GM10248 (cell line): ENCODE data around the gene NEK4.
"Not testable (repeated sequence)": the region's sequence is repeated elsewhere in the genome, so short reads cannot be mapped to it uniquely, and the experiment has no call there.

Experiments used
- CTCF ChIA-PET: fragments of 300-600 bp; sonication (Branson Sonifier 250); formaldehyde crosslinking; extraction: SDS; loops from one replicate; lab custom pipeline; 2021; ENCODE audit warnings: antibody characterized with exemption; lab: Yijun Ruan, JAX
- POLR2A ChIA-PET: fragments of 350-650 bp; sonication (Branson Sonifier 250); formaldehyde crosslinking; extraction: SDS; loops from one replicate; lab custom pipeline; 2020; ENCODE audit warnings: antibody characterized with exemption; lab: Yijun Ruan, JAX
- DNase-seq: peaks from one replicate; pipeline ENCODE4 v3.0.0; 2012; ENCODE audit errors: extremely low spot score
- CTCF ChIP-seq: IDR thresholded peaks from 2 replicates; pipeline ENCODE4 v1.5.1; 2012; ENCODE audit warnings: mild to moderate bottlenecking, low read depth; ENCODE audit errors: extremely low read depth, missing control alignments, control extremely low read depth

The NEK4 gene

GRCh38 chr3:52733256-52733891, 37.4 kb downstream of the NEK4 start:
- DNase-seq = no peak
- TF ChIP-seq CTCF = no peak
- ChIA-PET POLR2A (no interaction called here), CTCF (no interaction called here)

DNA sequence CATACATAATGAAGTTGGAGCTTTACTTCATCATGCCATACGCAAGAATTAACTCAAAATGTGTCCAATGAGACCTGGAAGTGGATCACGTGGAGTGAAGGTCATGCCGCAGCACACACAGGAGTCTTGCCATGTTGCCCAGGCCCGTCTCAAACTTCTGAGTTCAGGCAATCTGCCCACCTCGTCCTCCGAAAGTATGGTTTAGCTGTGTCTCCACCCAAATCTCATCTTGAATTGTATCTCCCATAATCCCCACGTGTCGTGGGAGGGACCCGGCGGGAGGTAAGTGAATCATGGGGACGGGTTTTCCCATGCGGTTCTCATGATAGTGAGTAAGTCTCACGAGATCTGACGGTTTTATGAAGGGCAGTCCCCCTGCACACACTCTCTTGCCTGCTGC, 39.1 kb downstream of the NEK4 start:
- CTCF ChIA-PET = no interaction called here
- POLR2A ChIA-PET = no interaction called here
- DNase-seq = no peak
- no peak for TF ChIP-seq CTCF

- POLR2A ChIA-PET = no interaction called here
- no peak for DNase-seq
- TF ChIP-seq CTCF = no peak
- CTCF ChIA-PET = no interaction called here
These were observed 40.1 kb downstream of the NEK4 start for GRCh38 chr3:52730681-52731080.

GRCh38 chr3:52728753-52729152, 42.0 kb downstream of the NEK4 start:
- DNase-seq, CTCF ChIA-PET, POLR2A ChIA-PET: not testable (repeated sequence)

DNA sequence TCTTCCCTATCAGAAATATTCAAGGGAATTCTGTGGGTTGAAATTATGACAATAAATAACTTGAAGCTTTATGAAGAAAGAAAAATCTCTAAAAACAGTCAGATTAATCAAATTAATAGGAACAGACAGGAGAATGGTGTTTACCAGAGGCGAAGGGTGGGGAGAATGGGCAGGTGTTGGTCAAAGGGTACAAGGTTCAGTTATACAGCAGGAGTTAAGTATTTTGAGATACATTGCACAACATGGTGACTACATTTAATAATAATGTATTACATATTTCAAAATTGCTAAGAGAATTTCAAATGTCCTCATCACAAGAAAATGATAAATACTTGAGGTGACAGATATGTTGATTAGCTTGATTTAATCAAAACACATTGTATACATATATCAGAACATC, 46.2 kb downstream of the NEK4 start:
- ChIA-PET POLR2A (no interaction called here), CTCF (interaction anchor here (0.7 to 1.2 kb wide), 2 partner anchors 96 to 211 kb away, joined by 3 read pairs; no protein-coding TSS in a partner anchor)
- DNase-seq = no peak
- TF ChIP-seq CTCF = no peak

DNA sequence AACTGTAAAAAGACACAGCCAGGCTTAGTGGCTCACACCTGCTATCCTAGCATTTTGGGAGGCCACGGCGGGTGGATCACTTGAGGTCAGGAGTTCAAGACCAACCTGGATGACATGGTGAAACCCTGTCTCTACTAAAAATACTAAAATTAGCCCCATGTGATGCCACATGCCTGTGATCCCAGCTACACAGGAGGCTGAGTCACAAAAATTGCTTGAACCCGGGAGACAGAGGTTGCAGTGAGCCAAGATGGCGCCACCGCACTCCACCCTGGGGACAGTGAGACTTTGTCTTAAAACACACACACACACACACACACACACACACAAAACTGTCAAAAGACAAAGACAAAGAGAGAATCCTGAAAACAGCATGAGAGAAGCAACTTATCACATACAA, 46.8 kb downstream of the NEK4 start:
- ChIA-PET CTCF (interaction anchor here (1.4 kb wide), 1 partner anchor 98 kb away, joined by 3 read pairs; no protein-coding TSS in a partner anchor), POLR2A (no interaction called here)
- TF ChIP-seq CTCF = no peak
- DNase-seq = no peak

GRCh38 chr3:52722491-52722890, 48.2 kb downstream of the NEK4 start:
- TF ChIP-seq CTCF = no peak
- DNase-seq = no peak
- POLR2A ChIA-PET = no interaction called here
- CTCF ChIA-PET = interaction anchor here (1.2 to 1.4 kb wide), 4 partner anchors 9 to 99 kb away, joined by 3 to 7 read pairs (median 4); no protein-coding TSS in a partner anchor
